NCI-H2227 treated with DMSO at 0.1 percent for 48 hours (cell line): ENCODE results near the gene INTU.

Experiments used
- DNase-seq: peaks from one replicate; lab custom pipeline; 2025; lab: John Stamatoyannopoulos, UW

INTU gene

GRCh38 chr4:127748957-127749356 is 116.2 kb downstream of the INTU start:
- no peak for DNase-seq

- no peak for DNase-seq
Measured at GRCh38 chr4:127756906-127757305, 124.1 kb downstream of the INTU start.

- DNase-seq = no peak
Measured at GRCh38 chr4:127759228-127759820, 126.6 kb downstream of the INTU start.

GRCh38 chr4:127759893-127760292 is 127.1 kb downstream of the INTU start:
- no peak for DNase-seq

- no peak for DNase-seq
Measured at GRCh38 chr4:127771535-127772275, 138.9 kb downstream of the INTU start.

GRCh38 chr4:127772769-127773671 is 140.3 kb downstream of the INTU start:
- peak; percentile 6 for DNase-seq

GRCh38 chr4:127775843-127776242 is 143.1 kb downstream of the INTU start:
- no peak for DNase-seq
